ENCODE data around the gene SNAP25.

SNAP25 gene

GRCh38 chr20:10228330-10228729, 9.7 kb downstream of the SNAP25 start:
- no peak for DNase-seq (ENCODE audit: low read depth)
- no peak overlapping the region for H3K4me3 ChIP-seq (ENCODE audit: low read depth, low read length)
- TF ChIP-seq CTCF (IDR thresholded peaks at IDR 0.05; ENCODE audit: low read depth, low read length, missing control alignments) = no peak

- no peak for DNase-seq (ENCODE audit: low read depth)
- TF ChIP-seq CTCF (IDR thresholded peaks at IDR 0.05; ENCODE audit: low read depth, low read length, missing control alignments) = no peak
- H3K4me3 ChIP-seq (ENCODE audit: low read depth, low read length) = no peak overlapping the region
These were observed 12.7 kb downstream of the SNAP25 start for GRCh38 chr20:10231290-10231689.

GRCh38 chr20:10236540-10237533, 18.2 kb downstream of the SNAP25 start:
- TF ChIP-seq CTCF (IDR thresholded peaks at IDR 0.05; ENCODE audit: low read depth, low read length, missing control alignments) = no peak
- no peak for DNase-seq (ENCODE audit: low read depth)
- H3K4me3 ChIP-seq (ENCODE audit: low read depth, low read length) = no peak overlapping the region

GRCh38 chr20:10239954-10240353, 21.3 kb downstream of the SNAP25 start:
- no peak overlapping the region for H3K4me3 ChIP-seq (ENCODE audit: low read depth, low read length)
- no peak for DNase-seq (ENCODE audit: low read depth)
- no peak for TF ChIP-seq CTCF (IDR thresholded peaks at IDR 0.05; ENCODE audit: low read depth, low read length, missing control alignments)

GRCh38 chr20:10240655-10241054, 22.0 kb downstream of the SNAP25 start:
- H3K4me3 ChIP-seq (ENCODE audit: low read depth, low read length) = no peak overlapping the region
- no peak for TF ChIP-seq CTCF (IDR thresholded peaks at IDR 0.05; ENCODE audit: low read depth, low read length, missing control alignments)
- no peak for DNase-seq (ENCODE audit: low read depth)

GRCh38 chr20:10242166-10242565, 23.5 kb downstream of the SNAP25 start:
- no peak for DNase-seq (ENCODE audit: low read depth)
- TF ChIP-seq CTCF (IDR thresholded peaks at IDR 0.05; ENCODE audit: low read depth, low read length, missing control alignments) = no peak
- H3K4me3 ChIP-seq (ENCODE audit: low read depth, low read length) = no peak overlapping the region

- H3K4me3 ChIP-seq (ENCODE audit: low read depth, low read length) = no peak overlapping the region
- no peak for TF ChIP-seq CTCF (IDR thresholded peaks at IDR 0.05; ENCODE audit: low read depth, low read length, missing control alignments)
- DNase-seq (ENCODE audit: low read depth) = no peak
These were observed 28.8 kb downstream of the SNAP25 start for GRCh38 chr20:10247440-10247839.

Measured in GM12864 (cell line).